Hypothalamus (tissue), 51 donors: ENCODE measurements around the gene OR52R1.
A peak's percentile ranks its signal among the peaks of the same experiment; 100 is the strongest.
"Not testable (repeated sequence)": the region's sequence is repeated elsewhere in the genome, so short reads cannot be mapped to it uniquely, and the experiment has no call there.

ENCODE experiments used
- DNase-seq, 51 donors: peaks; one replicate each; lab custom pipeline; 2025; lab: John Stamatoyannopoulos, UW

OR52R1 gene

DNA sequence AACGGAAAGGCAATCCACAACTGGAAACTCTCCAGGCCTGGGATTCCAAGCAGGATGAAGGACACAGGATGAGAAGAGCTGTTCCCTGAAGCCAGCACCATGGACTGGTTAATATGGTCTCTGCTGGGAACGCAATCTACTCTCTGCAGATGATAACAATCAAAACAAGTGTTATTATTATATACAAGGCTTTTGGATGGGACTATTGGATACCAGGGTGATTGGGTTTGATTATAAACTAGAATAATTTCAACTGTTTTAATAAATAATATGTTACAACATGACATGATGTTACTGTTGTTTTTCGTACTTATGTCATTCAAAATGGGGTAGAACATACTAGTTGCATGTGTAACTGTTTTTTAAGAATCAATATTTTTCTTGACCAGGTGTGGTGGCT, at the start of gene OR52R1:
Gene OR52R1 (minus strand): TSS at position 101 of the 400 bp plus-strand sequence. CDS start 0 bp downstream, at position 101.
- DNase-seq: no peak

GRCh38 chr11:4851033-4851432, 46.9 kb upstream of the OR52R1 start:
- no peak for DNase-seq

- DNase-seq: no peak
Observed at GRCh38 chr11:4848908-4849532, 44.8 kb upstream of the OR52R1 start, which contains the start of gene OR51S1. Gene OR51S1, minus strand, starts transcription at chr11:4849208. Its CDS starts 0 bp downstream, at chr11:4849208.

DNA sequence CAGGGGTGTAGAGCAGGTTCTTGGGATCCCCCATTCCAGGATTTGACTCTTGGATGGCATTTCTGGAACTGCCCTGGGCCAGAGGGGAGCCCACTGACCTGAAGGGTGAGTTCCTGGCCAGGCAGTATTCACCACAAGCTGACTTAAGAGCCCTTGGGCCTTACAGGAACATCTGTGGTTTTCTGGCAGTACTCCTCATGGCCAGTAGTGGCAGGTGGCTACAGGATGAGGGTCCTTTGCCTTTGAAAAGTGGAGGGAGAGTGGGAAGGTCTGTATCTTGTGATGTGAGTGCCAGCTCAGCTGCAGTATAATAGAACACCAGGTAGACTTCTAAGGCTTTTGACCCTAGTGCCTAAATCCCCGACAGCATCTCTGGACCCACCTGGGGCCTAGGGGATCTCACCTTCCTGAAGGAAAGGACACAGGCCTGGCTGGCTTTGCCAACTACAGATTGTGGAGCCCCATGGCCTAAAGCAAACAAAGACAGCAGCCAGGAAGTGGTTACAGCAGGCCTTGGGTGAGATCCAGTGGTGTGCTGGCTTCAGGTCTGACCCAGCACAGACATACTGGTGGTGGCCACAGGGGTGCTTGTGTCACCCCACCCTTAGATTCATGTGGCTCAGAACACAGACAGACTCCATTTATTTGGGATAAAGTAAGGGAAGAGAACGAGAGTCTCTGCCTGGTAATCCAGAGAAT, 35.8 kb upstream of the OR52R1 start:
- DNase-seq: no peak

- no peak for DNase-seq
Observed at GRCh38 chr11:4830909-4831308, 26.7 kb upstream of the OR52R1 start.

DNA sequence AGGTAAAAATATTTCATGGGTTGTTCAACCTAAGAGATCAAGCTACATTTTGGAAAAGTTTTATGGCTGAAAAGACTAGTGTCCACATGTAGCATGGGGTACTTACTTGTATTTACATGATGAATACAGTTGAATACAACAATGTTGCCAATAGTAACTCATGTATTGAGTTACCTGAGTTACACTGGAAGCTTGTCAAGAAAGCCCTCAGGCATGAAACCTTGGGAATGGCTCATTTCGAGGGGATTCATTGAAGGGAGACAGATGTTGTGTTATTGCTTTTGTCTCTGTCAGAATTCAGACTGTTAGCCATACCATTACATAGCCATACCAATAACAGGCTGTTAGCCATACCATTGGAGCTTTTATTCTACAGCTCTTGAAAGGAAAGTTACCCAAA, 26.2 kb upstream of the OR52R1 start:
- no peak for DNase-seq

- no peak for DNase-seq
Observed at GRCh38 chr11:4826425-4826824, 22.2 kb upstream of the OR52R1 start.

DNA sequence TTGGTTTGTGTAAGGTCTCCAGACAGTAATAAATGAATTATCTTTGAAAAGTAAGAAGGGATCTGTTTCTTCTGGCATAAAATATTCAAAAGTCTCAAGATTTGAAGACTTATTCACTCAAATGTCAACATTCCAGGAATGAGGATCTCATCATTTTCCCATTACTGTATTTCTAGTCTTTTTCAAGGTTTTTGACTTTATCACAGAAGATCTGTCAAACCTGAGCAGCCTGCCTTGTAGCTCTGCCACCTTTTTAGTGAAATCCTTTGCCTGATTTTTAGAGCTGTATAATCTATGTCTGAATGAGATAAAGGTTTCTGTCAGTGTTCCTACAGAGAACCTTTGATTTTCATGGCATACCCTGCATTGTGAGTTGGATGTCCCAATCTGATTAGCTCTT, 21.0 kb upstream of the OR52R1 start:
- DNase-seq: no peak

- no peak for DNase-seq
Observed at GRCh38 chr11:4821021-4821420, 16.8 kb upstream of the OR52R1 start, which contains the start of gene OR51F2. Gene OR51F2, plus strand, starts transcription at chr11:4821321. Its CDS starts 101 bp downstream, at chr11:4821422.

- DNase-seq: peak in 1 of 51 donors; percentile 3
Observed at GRCh38 chr11:4809246-4809645, 5.1 kb upstream of the OR52R1 start.

GRCh38 chr11:4808476-4808875, 4.3 kb upstream of the OR52R1 start:
- DNase-seq: no peak

- DNase-seq: not testable (repeated sequence)
Observed at GRCh38 chr11:4801316-4801715, 2.9 kb downstream of the OR52R1 start.

- DNase-seq: no peak
Observed at GRCh38 chr11:4798427-4799183, 5.6 kb downstream of the OR52R1 start.

DNA sequence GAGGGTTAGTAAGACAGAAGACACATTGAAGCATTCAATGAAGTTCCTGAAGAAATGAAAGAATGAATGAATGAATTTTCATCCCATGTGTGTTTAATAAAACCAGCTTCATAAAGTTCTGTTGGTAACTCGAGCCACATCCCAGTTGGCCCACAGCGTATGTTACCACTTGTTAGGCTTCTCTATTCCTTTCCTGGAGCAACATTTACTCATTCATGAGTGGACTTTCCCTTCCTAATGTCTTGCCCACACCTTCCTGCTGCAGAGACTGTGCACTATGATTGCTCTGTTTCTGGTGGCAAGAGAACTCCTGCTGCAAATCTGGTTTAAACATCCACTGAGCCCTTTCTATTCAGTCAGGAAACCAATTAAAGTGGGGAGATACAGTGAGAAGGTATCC, 7.0 kb downstream of the OR52R1 start:
- no peak for DNase-seq

DNA sequence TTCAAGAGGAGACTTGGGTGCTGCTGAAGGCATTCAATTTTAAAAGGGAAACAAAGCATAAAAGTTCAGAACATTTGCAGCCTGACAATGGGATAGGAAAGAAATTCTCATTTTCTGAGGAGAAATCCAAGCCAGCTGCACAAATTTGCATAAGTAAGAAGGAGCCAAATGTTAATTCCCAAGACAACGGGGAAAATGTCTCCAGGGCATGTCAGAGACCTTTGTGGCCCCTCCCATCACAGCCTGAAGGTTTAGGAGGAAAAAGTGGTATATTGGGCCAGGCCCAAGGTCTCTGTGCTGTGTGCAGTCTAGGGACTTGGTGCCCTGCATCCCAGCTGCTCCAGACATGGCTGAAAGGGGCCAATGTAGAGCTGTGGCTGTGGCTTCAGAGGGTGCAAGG, 21.7 kb downstream of the OR52R1 start:
- DNase-seq: no peak

DNA sequence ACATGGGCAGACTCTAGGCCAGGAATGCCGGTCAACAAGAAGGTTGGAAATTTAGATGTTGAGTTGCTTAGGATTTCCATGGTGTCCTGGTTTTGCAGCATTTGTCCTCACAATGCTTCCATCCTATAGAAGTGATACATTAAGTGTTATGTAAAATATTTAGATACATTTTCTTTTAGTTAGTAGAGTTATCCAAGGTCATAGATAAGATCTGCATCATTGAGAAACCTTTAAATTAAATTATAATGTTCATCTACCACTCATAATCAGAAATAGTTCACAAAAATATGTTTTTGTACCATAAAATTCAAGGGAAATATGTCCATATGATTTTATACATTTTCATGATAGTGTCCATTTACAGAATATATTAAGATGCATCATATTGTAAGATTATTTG, 34.3 kb downstream of the OR52R1 start, which contains the start of gene OR51F1:
Gene OR51F1 (minus strand): TSS at position 101 of the 400 bp plus-strand sequence. CDS start 0 bp downstream, at position 101.
- no peak for DNase-seq

GRCh38 chr11:4768094-4768493, 36.1 kb downstream of the OR52R1 start:
- DNase-seq: no peak

DNA sequence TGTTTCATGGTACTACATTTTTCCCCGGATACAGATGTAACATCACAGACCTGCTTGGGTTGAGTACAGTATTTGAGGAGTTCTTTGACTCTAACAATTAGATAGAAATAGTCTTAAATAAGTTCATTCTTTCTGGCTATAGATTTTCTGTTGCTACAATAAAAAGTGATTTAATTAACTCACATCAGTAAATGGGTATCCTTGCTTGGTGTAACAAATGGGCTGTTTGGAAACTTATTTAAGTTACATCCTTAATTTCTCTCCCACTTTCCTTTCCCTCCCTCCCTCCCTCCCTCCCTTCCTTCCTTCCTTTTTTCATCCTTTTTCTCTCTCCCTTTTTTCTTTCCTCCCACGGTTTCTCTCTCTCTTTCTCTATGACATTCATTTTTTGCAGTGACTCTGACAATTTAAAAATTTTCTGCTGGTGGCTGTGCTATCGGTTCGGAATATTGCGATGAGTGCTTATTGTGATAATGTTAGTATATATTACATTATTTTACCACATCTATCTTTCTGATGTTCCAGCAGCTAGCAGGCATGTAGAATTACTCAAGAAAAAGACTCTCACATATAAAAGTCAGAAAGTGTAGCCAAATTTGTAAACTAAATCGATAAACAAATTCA, 37.6 kb downstream of the OR52R1 start:
- DNase-seq: no peak

GRCh38 chr11:4763096-4763495, 41.1 kb downstream of the OR52R1 start:
- DNase-seq: no peak
